Neural cell (in vitro differentiated cells): ENCODE results near the gene EPC1. TPM values are rescaled to one million over a fixed set of nuclear protein-coding genes. Genes with fewer than 3 reads are reported as not detected.

Experiments used
- H2AFZ ChIP-seq: fragments of 200-600, 300-800 bp; sonication (generic), shearing (Covaris generic); 2 replicates; pipeline ENCODE4 v1.6.0; 2014; ENCODE audit warnings: low read depth, mild to moderate bottlenecking, antibody characterized with exemption, low read length, moderate library complexity
- H3F3A ChIP-seq: fragments of 200-600 bp; shearing (Covaris generic); 2 replicates; pipeline ENCODE4 v1.6.1; 2016; ENCODE audit warnings: mild to moderate bottlenecking, moderate library complexity, mixed read lengths, antibody characterized with exemption, low read length; ENCODE audit not compliant: insufficient read depth, poor library complexity, severe bottlenecking
- H3K27ac ChIP-seq: fragments of 200-600, 300-800 bp; sonication (generic), shearing (Covaris generic); 2 replicates; pipeline ENCODE4 v1.5.1; 2014; ENCODE audit warnings: mild to moderate bottlenecking, low read length, moderate library complexity
- H3K27me3 ChIP-seq: fragments of 300-800, 200-600 bp; sonication (generic), shearing (Covaris generic); 2 replicates; pipeline ENCODE4 v1.6.0; 2014; ENCODE audit warnings: mild to moderate bottlenecking, low read depth, low read length, moderate library complexity; ENCODE audit not compliant: insufficient read depth
- H3K36me3 ChIP-seq: fragments of 300-800, 200-600 bp; sonication (generic), shearing (Covaris generic); 2 replicates; pipeline ENCODE4 v1.5.1; 2014; ENCODE audit warnings: mild to moderate bottlenecking, antibody characterized with exemption, low read length, moderate library complexity; ENCODE audit not compliant: insufficient read depth
- H3K4me2 ChIP-seq: fragments of 300-800, 200-600 bp; sonication (generic), shearing (Covaris generic); 2 replicates; pipeline ENCODE4 v1.6.0; 2014; ENCODE audit warnings: mild to moderate bottlenecking, low read length
- H3K4me3 ChIP-seq: fragments of 300-800, 200-600 bp; sonication (generic), shearing (Covaris generic); 2 replicates; pipeline ENCODE4 v1.5.1; 2014; ENCODE audit warnings: mild to moderate bottlenecking, low read length, moderate library complexity
- H3K79me2 ChIP-seq: fragments of 200-600 bp; shearing (Covaris generic); replicated peaks from 2 replicates; pipeline ENCODE4 v1.6.0; 2014; ENCODE audit warnings: mild to moderate bottlenecking, low read length, moderate library complexity; ENCODE audit not compliant: insufficient read depth
- H3K9ac ChIP-seq: fragments of 300-800, 200-600 bp; sonication (generic), shearing (Covaris generic); 2 replicates; pipeline ENCODE4 v1.6.1; 2016; ENCODE audit warnings: mild to moderate bottlenecking, low read length, mixed read lengths
- H3K9me2 ChIP-seq: fragments of 200-600 bp; shearing (Covaris generic); 2 replicates; pipeline ENCODE4 v1.6.1; 2016; ENCODE audit warnings: mild to moderate bottlenecking, low read length, mixed read lengths; ENCODE audit not compliant: insufficient read depth
- H3K9me3 ChIP-seq: fragments of 200-600, 300-800 bp; sonication (generic), shearing (Covaris generic); 2 replicates; pipeline ENCODE4 v1.6.1; 2016; ENCODE audit warnings: mild to moderate bottlenecking, mixed run types, low read length, moderate library complexity, mixed read lengths
- H4K20me1 ChIP-seq: fragments of 200-600 bp; shearing (Covaris generic); 2 replicates; pipeline ENCODE4 v1.6.1; 2016; ENCODE audit warnings: mild to moderate bottlenecking, mixed run types; ENCODE audit not compliant: insufficient read depth
- EP300 ChIP-seq: fragments of 450-650 bp; conservative IDR thresholded peaks from 2 replicates; pipeline ENCODE4 v1.6.1; 2014; ENCODE audit warnings: antibody characterized with exemption, mild to moderate bottlenecking, moderate library complexity; ENCODE audit not compliant: poor library complexity, severe bottlenecking
- EZH2 ChIP-seq: fragments of 200-600, 300-800 bp; shearing (Covaris generic), sonication (generic); IDR thresholded peaks from 2 replicates; pipeline ENCODE4 v1.6.1; 2014; ENCODE audit warnings: antibody characterized with exemption, low read length, borderline replicate concordance, mild to moderate bottlenecking; ENCODE audit not compliant: insufficient read depth, poor library complexity, severe bottlenecking
- MXI1 ChIP-seq: fragments of 450-650 bp; conservative IDR thresholded peaks from 2 replicates; pipeline ENCODE4 v1.6.1; 2014; ENCODE audit warnings: antibody characterized with exemption, mild to moderate bottlenecking; ENCODE audit not compliant: poor library complexity, severe bottlenecking
- POLR2AphosphoS5 ChIP-seq: IDR thresholded peaks from 2 replicates; pipeline ENCODE4 v1.6.1; 2012
- RAD21 ChIP-seq: fragments of 450-650 bp; conservative IDR thresholded peaks from 2 replicates; pipeline ENCODE4 v1.6.1; 2014; ENCODE audit warnings: antibody characterized with exemption, mild to moderate bottlenecking, moderate library complexity
- REST ChIP-seq: IDR thresholded peaks from 2 replicates; pipeline ENCODE4 v1.6.1; 2012; ENCODE audit warnings: borderline replicate concordance
- SMC3 ChIP-seq: fragments of 450-650 bp; conservative IDR thresholded peaks from 2 replicates; pipeline ENCODE4 v1.6.1; 2014; ENCODE audit warnings: antibody characterized with exemption, mild to moderate bottlenecking, moderate library complexity; ENCODE audit not compliant: poor library complexity
- TAF1 ChIP-seq: IDR thresholded peaks from 2 replicates; pipeline ENCODE4 v1.6.1; 2012; ENCODE audit warnings: low read depth
- polyA plus RNA-seq: library from polyadenylated mRNA; depleted of rRNA; stranded (reverse); fragments of >200 nt; gene quantifications from 2 replicates; pipeline ENCODE4 v1.2.3, GENCODE V29; 2014
- TF ChIP-seq, protein P1 (sequence below): fragments of 450-650 bp; IDR thresholded peaks from 2 replicates; pipeline ENCODE4 v1.5.1; 2014; ENCODE audit warnings: antibody characterized with exemption, mild to moderate bottlenecking, moderate library complexity; ENCODE audit not compliant: poor library complexity, severe bottlenecking

Gene EPC1
- polyA plus RNA-seq, 1 donor from 2014 or later = 137 TPM

- H3K4me2 ChIP-seq = no peak overlapping the region
- H3K4me3 ChIP-seq = no peak overlapping the region
- peaks cover 90% of the 10 kb centered on the region for H3K79me2 ChIP-seq
- TF ChIP-seq RAD21 = no peak
- TF ChIP-seq SMC3 = no peak
- no peak for TF ChIP-seq REST
- TF ChIP-seq TAF1 = no peak
- TF ChIP-seq EZH2 = no peak
- TF ChIP-seq, protein P1, sequence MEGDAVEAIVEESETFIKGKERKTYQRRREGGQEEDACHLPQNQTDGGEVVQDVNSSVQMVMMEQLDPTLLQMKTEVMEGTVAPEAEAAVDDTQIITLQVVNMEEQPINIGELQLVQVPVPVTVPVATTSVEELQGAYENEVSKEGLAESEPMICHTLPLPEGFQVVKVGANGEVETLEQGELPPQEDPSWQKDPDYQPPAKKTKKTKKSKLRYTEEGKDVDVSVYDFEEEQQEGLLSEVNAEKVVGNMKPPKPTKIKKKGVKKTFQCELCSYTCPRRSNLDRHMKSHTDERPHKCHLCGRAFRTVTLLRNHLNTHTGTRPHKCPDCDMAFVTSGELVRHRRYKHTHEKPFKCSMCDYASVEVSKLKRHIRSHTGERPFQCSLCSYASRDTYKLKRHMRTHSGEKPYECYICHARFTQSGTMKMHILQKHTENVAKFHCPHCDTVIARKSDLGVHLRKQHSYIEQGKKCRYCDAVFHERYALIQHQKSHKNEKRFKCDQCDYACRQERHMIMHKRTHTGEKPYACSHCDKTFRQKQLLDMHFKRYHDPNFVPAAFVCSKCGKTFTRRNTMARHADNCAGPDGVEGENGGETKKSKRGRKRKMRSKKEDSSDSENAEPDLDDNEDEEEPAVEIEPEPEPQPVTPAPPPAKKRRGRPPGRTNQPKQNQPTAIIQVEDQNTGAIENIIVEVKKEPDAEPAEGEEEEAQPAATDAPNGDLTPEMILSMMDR = no peak
- no peak for TF ChIP-seq EP300
- TF ChIP-seq MXI1 = no peak
- TF ChIP-seq POLR2AphosphoS5 = no peak
- H3K9me3 ChIP-seq = no peaks in the 10 kb centered on the region
- no peaks in the 10 kb centered on the region for H3K36me3 ChIP-seq
- peaks cover 31% of the 10 kb centered on the region for H4K20me1 ChIP-seq
- no peak overlapping the region for H2AFZ ChIP-seq
- no peaks in the 10 kb centered on the region for H3K9me2 ChIP-seq
- no peaks in the 10 kb centered on the region for H3K27me3 ChIP-seq
- H3F3A ChIP-seq = no peaks in the 10 kb centered on the region
- no peak overlapping the region for H3K27ac ChIP-seq
- no peak overlapping the region for H3K9ac ChIP-seq
Measured at GRCh38 chr10:32308027-32308603, 38.8 kb downstream of the EPC1 start.

DNA sequence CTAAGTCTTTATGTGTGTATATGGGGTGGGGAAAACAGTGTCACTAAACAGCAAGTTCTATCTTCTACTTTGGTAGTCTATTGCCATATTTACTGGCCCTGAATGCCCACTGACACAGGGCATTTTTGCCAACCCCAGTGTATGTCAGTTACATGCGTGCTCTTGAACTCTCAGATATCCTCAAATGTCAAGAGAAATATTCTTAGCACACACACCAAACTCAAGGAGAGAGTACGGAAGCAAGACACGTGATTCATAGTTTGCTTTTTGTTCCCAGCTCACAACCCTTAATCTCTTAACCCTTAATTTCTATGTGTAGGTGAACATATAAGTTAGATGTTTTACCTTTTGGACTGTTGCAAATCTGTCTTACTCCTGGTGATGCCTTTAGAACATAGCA is 39.3 kb downstream of the EPC1 start:
- H3F3A ChIP-seq = no peaks in the 10 kb centered on the region
- H3K9me3 ChIP-seq = no peaks in the 10 kb centered on the region
- no peak overlapping the region for H3K4me3 ChIP-seq
- H2AFZ ChIP-seq = no peak overlapping the region
- H3K27me3 ChIP-seq = no peaks in the 10 kb centered on the region
- H3K79me2 ChIP-seq = peaks cover 88% of the 10 kb centered on the region
- no peak overlapping the region for H3K4me2 ChIP-seq
- no peak overlapping the region for H3K27ac ChIP-seq
- H3K9ac ChIP-seq = no peak overlapping the region
- peaks cover 30% of the 10 kb centered on the region for H4K20me1 ChIP-seq
- no peaks in the 10 kb centered on the region for H3K9me2 ChIP-seq
- H3K36me3 ChIP-seq = no peaks in the 10 kb centered on the region
- TF ChIP-seq POLR2AphosphoS5 (no peak), REST (no peak), TAF1 (no peak), MXI1 (no peak), SMC3 (no peak), EZH2 (no peak), EP300 (no peak)
- TF ChIP-seq, protein P1 = no peak
